ENCODE results near the gene EIF3F. TPM values are rescaled to one million over a fixed set of nuclear protein-coding genes. Genes with fewer than 3 reads are reported as not detected.

EIF3F gene
- total and polyA plus RNA-seq, 2 donors (not counting 1 experiment from before 2014, with no cell fraction given) = 330 to 584 TPM

- Histone ChIP-seq H4K20me1 (ENCODE audit: control insufficient read depth, insufficient read depth, low read length, poor library complexity, severe bottlenecking) (no peaks in the 10 kb centered on the region), H3K4me1 (ENCODE audit: control insufficient read depth in 2 of 2, insufficient read depth in 2 of 2, low read length in 2 of 2) (no peaks in the 10 kb centered on the region), H3K4me3 (ENCODE audit: control extremely low read depth in 1 of 5, extremely low read depth in 1 of 5, insufficient read depth in 1 of 5, low read depth in 2 of 5, low read length in 4 of 5) (no peak overlapping the region), H3K36me3 (replicated peaks in 1 of 2; ENCODE audit: control extremely low read depth in 1 of 2, control insufficient read depth in 1 of 2, extremely low read depth in 1 of 2, insufficient read depth in 2 of 2, low read length in 1 of 2) (no peaks in the 10 kb centered on the region), H3K27ac (ENCODE audit: low read length in 2 of 2) (no peak overlapping the region), H3K4me2 (replicated peaks; ENCODE audit: low read depth, low read length, poor library complexity, severe bottlenecking) (no peak overlapping the region), H3K9ac (ENCODE audit: low read length) (no peak overlapping the region), H3K79me2 (ENCODE audit: control insufficient read depth, insufficient read depth, low read length) (no peaks in the 10 kb centered on the region), H3K27me3 (replicated peaks in 1 of 4; ENCODE audit: control extremely low read depth in 1 of 4, control insufficient read depth in 3 of 4, insufficient read depth in 4 of 4, low read length in 3 of 4) (peaks cover 0 to 8% (median 7%) of the 10 kb centered on the region in 4 experiments), H2AFZ (ENCODE audit: insufficient read depth, low read depth, low read length, poor library complexity, severe bottlenecking) (no peak overlapping the region), H3K9me3 (ENCODE audit: control extremely low read depth in 1 of 3, control insufficient read depth in 2 of 3, insufficient read depth in 1 of 3, low read length in 2 of 3) (no peaks in the 10 kb centered on the region)
- Mint-ChIP-seq H3K27me3 (peaks cover 29% of the 10 kb centered on the region), H3K4me1 (no peaks in the 10 kb centered on the region), H3K27ac (no peak overlapping the region), H3K4me3 (no peak overlapping the region), H3K9me3 (ENCODE audit: insufficient read depth) (no peaks in the 10 kb centered on the region)
- intact Hi-C loops (cut with micrococcal nuclease) = no loop called here
- TF ChIP-seq EZH2 (IDR thresholded peaks at IDR 0.05; ENCODE audit: borderline replicate concordance, insufficient read depth, low read depth, low read length, poor library complexity, severe bottlenecking) = no peak
- TF ChIP-seq CTCF (IDR thresholded peaks at IDR 0.05) = no peak
- ATAC-seq (ENCODE audit: low read depth) (no peak), DNase-seq (no peak)
- ChIA-PET POLR2A (no interaction called here), CTCF (no interaction called here)
- 60% methylated on average over 1 of the region's 3 CpGs for WGBS (ENCODE audit: insufficient coverage)
Observed at GRCh38 chr11:7969756-7970646, 17.1 kb upstream of the EIF3F start.

- no peaks in the 10 kb centered on the region for H3K36me3 ChIP-seq (replicated peaks in 1 of 2; ENCODE audit: control extremely low read depth in 1 of 2, control insufficient read depth in 1 of 2, extremely low read depth in 1 of 2, insufficient read depth in 2 of 2, low read length in 1 of 2)
- Mint-ChIP-seq H3K9me3 (ENCODE audit: insufficient read depth) (no peaks in the 10 kb centered on the region), H3K4me1 (no peaks in the 10 kb centered on the region), H3K27me3 (peaks cover 26% of the 10 kb centered on the region), H3K27ac (no peak overlapping the region), H3K4me3 (no peak overlapping the region)
- no peak overlapping the region for H3K4me3 ChIP-seq (ENCODE audit: control extremely low read depth in 1 of 5, extremely low read depth in 1 of 5, insufficient read depth in 1 of 5, low read depth in 2 of 5, low read length in 4 of 5)
- no peak overlapping the region for H2AFZ ChIP-seq (ENCODE audit: insufficient read depth, low read depth, low read length, poor library complexity, severe bottlenecking)
- no peak overlapping the region for H3K27ac ChIP-seq (ENCODE audit: low read length in 2 of 2)
- H3K4me2 ChIP-seq (replicated peaks; ENCODE audit: low read depth, low read length, poor library complexity, severe bottlenecking) = no peak overlapping the region
- H3K9me3 ChIP-seq (ENCODE audit: control extremely low read depth in 1 of 3, control insufficient read depth in 2 of 3, insufficient read depth in 1 of 3, low read length in 2 of 3) = no peaks in the 10 kb centered on the region
- H3K4me1 ChIP-seq (ENCODE audit: control insufficient read depth in 2 of 2, insufficient read depth in 2 of 2, low read length in 2 of 2) = no peaks in the 10 kb centered on the region
- intact Hi-C loops (cut with micrococcal nuclease) = no loop called here
- TF ChIP-seq EZH2 (IDR thresholded peaks at IDR 0.05; ENCODE audit: borderline replicate concordance, insufficient read depth, low read depth, low read length, poor library complexity, severe bottlenecking) (no peak), CTCF (IDR thresholded peaks at IDR 0.05) (no peak)
- DNase-seq = no peak
- ATAC-seq (ENCODE audit: low read depth) = no peak
- ChIA-PET POLR2A (no interaction called here), CTCF (no interaction called here)
- H3K9ac ChIP-seq (ENCODE audit: low read length) = no peak overlapping the region
- no peaks in the 10 kb centered on the region for H4K20me1 ChIP-seq (ENCODE audit: control insufficient read depth, insufficient read depth, low read length, poor library complexity, severe bottlenecking)
- H3K79me2 ChIP-seq (ENCODE audit: control insufficient read depth, insufficient read depth, low read length) = no peaks in the 10 kb centered on the region
- H3K27me3 ChIP-seq (replicated peaks in 1 of 4; ENCODE audit: control extremely low read depth in 1 of 4, control insufficient read depth in 3 of 4, insufficient read depth in 4 of 4, low read length in 3 of 4) = peaks cover 0 to 8% (median 7%) of the 10 kb centered on the region in 4 experiments
Observed at GRCh38 chr11:7971846-7972245, 15.3 kb upstream of the EIF3F start.

All from B cell (primary cell).